GF-D8 (cell line): ENCODE data around the gene ARL11.

Source experiments
- DNase-seq: peaks from one replicate; lab custom pipeline; 2025; lab: John Stamatoyannopoulos, UW

The ARL11 gene

DNA sequence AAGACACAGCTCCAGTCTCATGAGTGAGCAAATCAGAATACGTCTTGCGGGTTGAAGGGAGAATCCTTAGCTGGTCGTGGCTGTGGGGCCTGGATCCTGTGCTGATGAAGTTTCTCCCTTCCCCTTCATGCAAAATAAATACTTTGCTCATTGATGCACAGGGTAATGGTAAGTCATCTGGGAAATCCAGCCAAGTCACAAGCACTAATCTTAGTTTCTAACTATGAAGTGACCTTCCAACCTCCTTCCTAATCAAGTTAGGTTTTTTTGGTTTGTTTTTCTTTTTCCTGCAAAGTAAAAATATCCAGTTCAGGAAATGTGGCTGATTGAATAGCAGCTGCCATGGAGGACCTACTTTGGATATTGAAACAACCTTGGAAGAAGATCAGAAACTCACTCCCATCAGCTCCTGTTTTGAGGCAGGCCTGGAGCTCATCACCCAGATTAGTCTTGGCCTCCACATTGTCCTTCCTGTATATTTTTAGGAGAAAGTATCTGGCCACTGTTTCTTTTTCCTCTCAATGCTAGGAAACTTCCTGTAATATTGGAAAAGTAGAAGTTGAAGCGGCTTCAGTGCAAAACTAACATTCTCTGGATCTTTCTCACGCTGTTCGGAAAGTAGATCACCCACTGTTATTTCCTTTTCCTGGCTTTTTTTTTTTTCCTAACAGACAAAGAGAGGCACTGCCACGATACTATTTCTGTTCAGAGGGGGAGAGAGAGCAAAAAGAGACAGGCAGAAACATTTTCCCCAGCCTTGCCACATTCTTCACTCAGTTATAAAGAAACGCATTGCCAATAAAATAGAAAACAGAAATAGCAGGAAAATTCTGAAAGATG lies 12.3 kb upstream of the ARL11 start:
- no peak for DNase-seq

DNA sequence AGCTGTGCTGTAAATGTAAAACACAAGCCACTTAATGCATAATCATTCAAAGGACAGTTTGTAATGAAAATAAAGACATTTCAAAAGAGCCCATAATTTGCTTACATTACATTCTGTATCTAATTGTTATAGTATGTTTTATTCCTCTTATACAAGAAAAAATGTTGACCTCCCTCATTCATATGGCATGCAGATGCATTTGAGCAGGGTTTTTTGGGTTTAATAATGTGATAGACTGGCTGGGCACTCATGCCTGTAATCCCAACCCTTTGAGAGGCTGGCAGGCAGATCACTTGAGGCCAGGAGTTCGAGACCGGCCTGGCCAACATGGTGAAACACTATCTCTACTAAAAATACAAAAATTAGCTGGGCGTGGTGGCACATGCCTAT lies 11.6 kb upstream of the ARL11 start:
- DNase-seq, result no peak

DNA sequence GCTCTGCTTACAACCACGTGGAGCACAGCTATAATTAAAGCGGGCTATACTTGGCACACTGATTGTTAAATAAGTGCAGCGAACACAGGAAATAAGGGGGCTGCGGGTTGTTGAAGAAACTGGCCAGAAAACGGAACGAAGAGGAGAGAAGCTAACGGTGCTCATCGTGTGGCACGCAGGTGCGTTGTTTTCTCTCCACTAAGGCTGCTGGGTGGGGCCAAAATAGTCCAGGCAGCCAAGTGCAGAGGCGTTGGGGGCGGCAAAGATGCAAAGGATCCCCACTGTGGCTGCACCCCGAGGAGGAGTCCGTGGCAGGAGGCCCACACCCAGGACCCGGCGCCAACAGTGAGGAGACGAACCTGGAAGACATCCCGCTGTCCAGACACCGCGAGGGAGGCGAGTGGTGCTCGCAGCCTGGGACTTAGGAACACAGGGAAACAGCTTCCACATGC lies 8.1 kb upstream of the ARL11 start:
- no peak for DNase-seq

DNA sequence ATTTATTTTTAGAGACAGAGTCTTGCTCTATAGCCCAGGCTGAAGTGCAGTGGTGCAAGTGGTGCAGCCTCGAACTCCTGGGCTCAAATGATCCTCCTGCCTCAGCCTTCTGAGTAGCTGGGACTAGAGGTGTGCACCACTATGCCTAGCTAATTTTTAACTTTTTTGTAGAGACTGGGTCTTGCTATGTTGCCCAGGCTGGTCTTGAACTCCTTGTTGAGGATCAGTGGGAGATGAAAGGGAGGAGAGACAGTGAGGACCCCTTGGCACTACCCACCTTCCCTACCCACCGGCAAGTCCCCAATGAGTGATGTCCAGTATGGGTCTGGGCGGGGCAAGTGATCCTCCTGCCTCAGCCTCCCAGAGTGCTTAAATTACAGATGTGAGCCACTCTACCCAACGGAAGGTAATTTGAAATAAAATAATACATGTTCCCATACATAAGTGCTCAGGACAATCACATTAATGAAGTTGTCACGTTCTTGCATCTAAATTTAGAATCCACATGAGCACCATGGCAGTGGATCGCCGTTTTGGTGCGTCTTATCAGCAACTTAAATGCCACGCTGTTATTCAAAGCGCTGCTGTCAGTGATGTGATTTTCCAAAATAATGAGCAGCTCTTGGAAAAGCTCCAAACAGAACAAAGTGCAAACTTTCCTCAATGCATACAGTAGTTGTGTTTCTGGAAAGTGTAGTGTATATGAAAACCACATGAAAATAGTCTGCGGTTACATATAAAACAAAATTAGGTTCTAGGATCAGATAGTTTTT lies 5.9 kb upstream of the ARL11 start:
- DNase-seq, result no peak

DNA sequence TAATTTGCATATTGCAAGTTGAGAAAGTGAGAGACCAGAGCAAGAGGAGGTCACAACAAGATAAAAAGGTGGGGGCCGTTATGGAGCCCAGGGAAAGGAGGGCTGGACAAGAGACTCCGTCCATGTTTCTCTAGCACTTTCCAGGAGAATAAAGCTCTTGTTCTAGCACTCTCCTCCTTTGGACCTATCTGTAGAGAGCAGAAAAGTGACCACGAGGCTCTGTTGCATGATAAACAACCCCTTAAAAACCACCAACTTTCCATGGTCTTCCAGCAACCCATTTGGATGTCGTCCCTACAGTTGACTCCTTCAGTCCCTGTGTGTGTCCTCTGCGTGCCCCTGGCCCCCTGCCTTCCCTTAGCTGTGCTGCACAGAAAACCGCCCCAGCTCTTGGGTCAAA lies 4.1 kb upstream of the ARL11 start:
- DNase-seq, result no peak

DNA sequence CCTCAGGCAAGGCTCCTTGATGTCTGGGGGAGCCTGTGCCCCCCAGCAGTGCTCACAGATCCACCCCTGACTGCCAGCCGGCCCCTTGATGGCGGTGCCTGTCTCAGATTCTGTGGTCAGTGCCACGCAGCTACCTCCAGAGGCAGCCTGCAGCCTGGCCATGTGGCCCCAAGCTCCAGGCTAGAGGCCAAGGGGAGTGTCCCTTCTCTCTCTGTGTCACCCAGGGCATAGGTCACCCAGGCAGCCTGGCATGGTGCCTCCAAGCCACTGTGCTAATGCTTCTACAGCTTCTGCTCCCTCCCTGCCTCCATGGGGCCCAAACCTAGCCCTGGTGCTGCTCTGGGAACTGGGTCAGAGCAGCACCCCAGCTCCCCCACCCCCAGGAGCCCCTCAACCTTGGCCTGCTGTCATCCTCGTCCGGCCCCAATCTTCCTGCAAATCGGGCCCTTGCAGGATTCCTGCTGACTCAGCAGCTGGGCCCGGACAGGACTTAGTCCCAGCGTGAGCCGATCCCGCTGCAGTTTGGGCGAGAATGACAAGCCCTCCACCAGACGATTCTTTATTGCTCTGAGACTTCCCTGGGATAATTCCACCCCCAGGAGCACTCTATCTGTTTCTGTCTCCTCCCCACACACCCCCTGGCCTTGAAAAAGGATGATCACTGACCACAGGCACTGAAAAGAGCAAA lies 2.8 kb upstream of the ARL11 start:
- no peak for DNase-seq

DNA sequence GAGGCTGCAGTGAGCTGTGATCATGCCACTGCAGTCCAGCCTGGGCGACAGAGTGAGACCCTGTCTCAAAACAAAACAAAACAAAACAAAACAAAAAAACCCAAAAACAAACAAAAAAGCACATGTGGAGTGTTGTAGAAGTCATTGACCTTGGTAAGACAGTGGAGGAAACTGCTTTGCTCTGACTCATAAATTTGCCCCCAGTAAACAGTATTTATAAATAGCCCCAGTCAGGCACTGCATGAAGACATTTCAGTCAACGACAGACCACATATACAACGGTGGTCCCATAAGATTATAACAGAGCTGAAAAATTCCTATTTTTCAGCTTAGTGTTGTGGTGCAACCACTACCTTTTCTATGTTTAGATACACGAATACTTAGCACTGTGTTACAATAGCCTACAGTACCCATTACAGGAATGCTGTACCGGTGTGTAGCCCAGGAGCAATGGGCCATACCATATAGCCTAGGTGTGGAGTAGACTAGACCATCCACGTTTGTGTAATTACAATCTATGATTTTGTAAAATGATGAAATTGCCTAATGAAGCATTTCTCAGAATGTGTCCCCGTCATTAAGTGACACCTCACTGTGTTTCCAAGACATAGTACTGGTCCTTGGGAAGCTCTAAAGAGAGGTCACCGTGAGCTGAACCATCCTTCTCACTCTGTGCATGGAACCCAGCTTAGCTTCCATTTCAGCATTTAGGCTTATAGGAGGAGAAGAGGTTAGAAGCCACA lies 1.1 kb downstream of the ARL11 start:
- DNase-seq, result no peak

DNA sequence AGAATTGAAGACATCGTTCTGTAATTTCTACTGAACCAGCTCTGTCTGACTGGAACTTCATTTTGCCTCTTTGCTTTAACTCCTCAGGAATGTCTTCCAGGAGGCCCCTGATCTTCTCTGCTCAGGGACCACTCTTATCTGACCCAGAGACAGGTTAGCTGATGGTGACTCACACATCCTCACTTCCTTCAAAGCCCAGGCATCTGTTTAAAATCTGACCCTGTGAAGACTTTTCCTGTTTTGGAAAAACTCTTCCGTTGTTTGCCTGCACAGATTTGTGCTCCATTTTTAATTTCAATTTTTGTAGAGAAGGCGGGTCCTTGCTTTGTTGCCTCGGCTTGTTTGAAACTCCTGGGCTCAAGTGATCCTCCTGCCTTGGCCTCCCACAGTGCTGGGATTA lies 1.6 kb downstream of the ARL11 start:
- no peak for DNase-seq

DNA sequence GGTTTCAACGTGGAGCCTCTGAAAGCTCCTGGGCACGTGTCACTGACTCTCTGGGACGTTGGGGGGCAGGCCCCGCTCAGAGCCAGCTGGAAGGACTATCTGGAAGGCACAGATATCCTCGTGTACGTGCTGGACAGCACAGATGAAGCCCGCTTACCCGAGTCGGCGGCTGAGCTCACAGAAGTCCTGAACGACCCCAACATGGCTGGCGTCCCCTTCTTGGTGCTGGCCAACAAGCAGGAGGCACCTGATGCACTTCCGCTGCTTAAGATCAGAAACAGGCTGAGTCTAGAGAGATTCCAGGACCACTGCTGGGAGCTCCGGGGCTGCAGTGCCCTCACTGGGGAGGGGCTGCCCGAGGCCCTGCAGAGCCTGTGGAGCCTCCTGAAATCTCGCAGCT lies 2.3 kb downstream of the ARL11 start:
- DNase-seq, result no peak

DNA sequence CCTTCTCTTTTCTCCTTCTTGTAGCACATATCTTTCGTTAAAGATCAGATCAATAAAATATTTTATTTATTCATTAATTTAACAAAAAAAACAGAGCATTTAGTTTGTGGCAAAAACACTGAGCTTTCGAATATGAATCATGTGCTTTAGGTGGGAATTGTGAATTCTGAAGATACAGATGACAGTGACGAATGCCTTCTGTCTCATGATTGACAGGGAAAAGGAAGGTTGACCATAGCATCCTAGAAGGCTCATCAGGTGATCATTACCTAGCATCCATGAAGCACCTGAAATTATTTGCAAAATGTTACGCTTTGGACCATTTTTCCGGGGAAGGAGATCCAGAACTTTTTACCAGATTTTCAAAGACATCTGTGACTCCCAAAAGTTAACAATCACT lies 3.8 kb downstream of the ARL11 start:
- no peak for DNase-seq

DNA sequence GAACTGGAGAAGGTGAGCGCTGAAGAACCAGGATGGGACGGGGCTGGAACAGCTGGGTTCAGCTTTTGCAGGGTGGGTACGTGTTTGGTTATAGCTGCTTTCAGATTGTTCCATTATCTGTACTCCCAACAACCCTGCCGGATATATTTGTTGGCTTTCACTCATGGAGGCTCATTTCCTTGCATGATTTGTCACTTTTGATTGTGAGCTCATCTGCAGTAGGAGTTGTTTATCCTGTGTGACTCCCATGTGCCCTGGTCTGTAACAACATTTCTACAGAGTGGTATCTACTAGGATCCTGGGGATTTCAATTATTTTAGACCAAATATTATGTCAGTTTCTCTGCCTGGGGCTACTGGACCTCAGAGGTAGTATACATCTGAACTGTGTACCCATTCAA lies 5.4 kb downstream of the ARL11 start:
- no peak for DNase-seq

DNA sequence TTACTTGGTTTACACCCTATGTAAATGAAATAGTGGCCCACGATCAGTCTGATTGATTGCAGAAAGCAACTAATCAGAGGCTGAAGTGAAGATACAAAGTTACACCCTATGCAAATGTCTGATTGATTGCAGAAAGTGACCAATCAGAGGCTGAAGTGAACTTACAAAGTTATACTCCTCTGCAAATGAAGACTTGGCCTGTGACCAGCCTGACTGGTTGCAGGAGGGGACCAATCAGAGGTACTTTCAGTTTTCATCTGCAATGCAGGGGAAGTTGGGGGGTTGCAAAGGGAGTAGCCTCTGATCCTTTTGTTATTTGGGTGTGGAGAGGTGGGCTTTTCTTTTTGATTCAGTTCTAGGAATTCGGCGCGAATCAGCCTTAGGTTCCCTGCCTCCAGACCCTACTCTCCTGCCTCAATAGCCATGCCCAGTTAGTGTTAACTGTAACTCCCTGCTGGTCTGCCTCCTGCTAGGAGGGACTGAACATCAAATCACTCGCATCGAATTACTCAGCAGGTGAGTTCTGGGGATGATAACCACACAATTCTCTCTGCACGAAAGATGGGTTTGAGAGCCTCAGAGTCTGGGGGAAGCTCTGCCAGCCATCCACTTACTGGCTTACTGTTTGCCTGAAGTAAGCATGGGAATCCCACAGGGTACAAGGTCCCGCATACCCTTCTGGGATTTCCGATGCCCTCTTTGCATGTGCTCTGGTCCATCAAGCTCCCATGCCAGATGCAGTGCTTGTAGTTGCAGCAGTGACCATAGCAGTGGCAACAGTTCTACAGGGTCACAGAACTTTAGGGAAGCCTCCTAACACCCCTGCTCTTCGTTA lies 7.5 kb downstream of the ARL11 start:
- DNase-seq, result no peak

DNA sequence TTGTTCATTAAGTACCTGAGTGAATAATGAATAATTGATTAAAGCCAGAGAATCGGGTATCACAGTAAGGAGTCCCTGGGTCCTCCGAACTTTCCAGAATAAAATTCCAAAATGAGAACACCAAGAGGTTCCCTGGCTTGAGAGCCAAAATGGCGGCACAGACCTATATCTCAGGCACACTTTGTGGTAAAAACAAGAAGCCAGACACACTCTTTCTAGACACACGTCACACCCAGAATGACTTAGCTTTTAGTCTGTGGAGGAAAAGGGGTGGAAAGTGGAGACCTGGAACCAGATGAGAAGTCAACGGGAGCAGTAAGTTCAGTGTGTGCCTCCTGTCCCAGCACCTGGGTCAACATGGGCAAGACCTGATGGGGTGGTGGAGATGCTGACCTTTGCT lies 8.4 kb downstream of the ARL11 start:
- DNase-seq, result no peak

DNA sequence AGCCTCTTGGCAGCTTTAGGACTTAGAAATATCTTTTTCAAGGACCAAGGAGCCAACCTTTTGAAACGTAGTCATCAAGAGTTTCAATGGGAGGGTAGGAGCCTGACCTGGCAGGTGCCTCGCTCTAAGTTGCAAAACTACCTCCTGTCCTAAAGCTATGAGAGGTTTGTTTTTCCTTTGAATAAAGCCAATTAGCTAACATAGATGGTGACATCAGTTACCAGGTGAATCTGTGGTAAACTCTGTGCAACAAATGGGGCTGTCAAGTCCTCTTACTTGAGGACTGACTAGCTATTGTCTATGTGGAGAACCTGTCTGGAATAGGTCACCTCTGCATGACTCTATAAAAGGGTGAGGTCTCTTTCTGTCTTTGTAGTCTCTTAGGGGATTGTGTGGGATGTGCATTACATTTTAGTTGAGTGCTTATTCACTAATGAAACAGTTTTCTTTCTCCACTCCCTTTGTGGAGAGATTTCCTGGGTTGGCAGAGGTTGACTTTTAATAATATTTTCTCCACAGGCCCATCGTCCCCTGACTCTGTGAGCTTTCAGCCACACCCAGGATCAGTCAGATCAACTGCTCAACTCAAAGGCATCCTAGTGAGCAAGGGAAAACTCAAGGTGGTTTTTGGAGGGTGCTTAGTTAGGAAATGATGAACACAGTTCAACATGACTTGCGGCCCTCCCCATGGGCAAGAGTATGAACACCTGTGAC lies 9.9 kb downstream of the ARL11 start:
- no peak for DNase-seq

DNA sequence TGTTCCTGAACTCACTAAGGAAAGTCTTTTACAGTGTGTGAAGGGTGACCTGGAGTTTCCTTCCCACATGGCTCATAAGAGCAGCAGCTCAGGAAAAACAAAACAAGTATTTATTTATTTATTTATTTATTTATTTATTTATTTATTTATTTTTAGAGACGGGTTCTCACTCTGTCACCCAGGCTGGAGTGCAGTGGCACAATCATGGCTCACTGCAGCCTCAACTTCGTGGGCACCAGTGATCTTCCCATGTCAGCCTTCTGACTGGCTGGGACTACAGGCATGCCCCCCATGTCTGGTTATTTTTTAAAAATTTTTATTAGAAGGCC lies 10.4 kb downstream of the ARL11 start:
- DNase-seq, result no peak

DNA sequence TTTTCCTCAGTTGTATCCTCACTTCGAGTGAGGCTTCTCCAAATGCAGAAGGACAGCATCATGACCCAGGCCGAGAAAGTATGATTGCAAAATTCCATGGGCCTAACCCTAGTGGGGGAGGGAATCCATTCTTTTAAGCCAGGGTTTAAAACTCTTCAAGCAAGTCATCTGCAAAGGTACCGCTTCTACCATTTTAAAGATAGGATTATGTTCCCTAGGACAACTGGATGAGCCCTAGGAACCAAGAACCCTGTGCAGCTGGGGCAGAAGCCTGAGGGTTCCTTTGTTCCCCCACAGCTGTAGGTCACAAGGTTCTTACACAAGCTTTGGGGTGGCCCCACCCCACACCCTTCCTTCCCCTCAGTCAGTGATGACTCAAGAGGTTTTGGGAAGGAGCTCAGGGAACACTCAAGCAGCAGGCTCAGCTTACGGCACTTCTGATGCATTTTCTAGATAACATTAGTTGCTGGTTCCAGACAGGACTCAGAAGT lies 13.5 kb downstream of the ARL11 start:
- peak; percentile 94 for DNase-seq

DNA sequence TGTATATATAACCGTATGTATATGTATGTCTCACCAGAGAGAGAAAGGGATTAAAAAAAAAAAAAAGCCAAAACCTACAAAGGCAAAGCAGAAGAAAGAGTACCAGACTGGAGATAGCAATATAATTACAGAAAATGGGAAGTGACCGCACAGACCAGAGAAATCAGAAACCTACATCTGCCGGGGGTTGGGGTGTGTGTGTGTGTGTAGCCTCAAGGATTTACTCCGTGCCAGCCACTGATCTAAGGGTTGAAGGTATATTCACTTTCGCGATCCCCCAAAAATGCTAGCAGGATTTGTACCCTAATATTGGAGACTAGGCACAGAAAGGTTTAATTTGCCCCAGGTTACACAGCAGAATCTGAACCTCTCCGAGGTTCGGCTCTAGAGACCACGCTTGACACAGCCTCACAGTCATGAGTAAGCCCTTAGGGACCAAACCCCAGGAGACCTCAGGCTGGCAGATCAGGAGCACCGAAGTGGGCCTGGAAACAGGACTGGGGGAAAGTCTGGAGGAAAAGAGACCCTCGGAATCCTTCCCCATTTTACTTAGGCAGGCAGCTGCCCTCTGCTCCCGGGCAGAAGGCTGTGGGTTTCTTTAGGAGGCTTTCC lies 14.8 kb downstream of the ARL11 start:
- peak; percentile 73 for DNase-seq

DNA sequence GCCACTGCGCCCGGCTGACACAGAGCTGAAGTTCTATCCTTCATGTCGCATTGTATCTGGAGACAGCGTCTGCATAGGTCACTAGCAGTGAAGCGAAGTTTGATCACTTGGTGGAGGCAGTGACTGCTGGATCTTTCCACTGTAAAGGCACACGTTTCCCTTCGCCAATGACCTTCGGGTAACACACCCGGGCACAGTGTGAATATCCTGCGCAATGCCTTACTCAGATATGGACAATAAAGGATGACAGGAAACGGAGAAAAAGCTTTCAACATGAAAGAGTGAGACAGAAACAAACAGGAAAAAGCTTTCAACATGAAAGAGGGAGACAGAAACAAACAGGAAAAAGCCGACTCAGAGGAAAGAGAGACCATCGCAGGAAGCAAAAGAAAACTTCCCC lies 17.1 kb downstream of the ARL11 start:
- DNase-seq, result no peak

DNA sequence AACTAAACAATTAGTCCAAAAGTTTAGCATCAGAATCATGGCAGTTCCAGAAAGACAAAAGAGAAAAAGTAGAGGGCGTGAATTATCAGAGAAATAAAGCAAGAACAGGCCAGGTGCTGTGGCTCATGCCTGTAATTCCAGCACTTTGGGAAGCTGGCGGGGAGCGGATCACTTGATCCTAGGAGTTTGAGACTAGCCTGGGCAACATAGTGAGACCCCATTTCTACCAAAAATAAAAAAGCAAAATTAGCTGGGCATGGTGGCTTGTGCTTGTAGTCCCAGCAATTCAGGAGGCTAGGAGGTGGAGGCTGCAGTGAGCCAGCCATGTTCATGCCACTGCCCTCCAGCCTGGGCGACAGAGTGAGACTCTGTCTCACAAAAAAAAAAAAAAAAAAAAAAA lies 18.4 kb downstream of the ARL11 start:
- no peak for DNase-seq
